Stimulated activated memory B cell treated with anti-CD40 and anti-IgM and Interleukin-4, amounts not matched to agents 10 μg/mL and 1 μg/mL and 100 μg/mL, for 72 hours (primary cell): ENCODE results near the gene HLA-DMB.

Experiments
- ATAC-seq: fragments of 150-1000 bp; cut with Tn5 transposase; 2 replicates; pipeline ENCODE4 v1.10.0; 2021
- H3K27ac Mint-ChIP-seq: one replicate; pipeline ENCODE4 v1.8.0; 2022; ENCODE audit warnings: mild to moderate bottlenecking, mixed read lengths
- H3K27me3 Mint-ChIP-seq: one replicate; pipeline ENCODE4 v1.8.0; 2022; ENCODE audit warnings: mixed read lengths
- H3K36me3 Mint-ChIP-seq: one replicate; pipeline ENCODE4 v1.8.0; 2022; ENCODE audit warnings: mixed read lengths
- H3K4me1 Mint-ChIP-seq: one replicate; pipeline ENCODE4 v1.8.0; 2022; ENCODE audit warnings: mixed read lengths
- H3K4me3 Mint-ChIP-seq: one replicate; pipeline ENCODE4 v1.8.0; 2022; ENCODE audit warnings: mild to moderate bottlenecking, moderate library complexity, mixed read lengths
- H3K9me3 Mint-ChIP-seq: one replicate; pipeline ENCODE4 v1.8.0; 2022; ENCODE audit warnings: mixed read lengths

Gene HLA-DMB

DNA sequence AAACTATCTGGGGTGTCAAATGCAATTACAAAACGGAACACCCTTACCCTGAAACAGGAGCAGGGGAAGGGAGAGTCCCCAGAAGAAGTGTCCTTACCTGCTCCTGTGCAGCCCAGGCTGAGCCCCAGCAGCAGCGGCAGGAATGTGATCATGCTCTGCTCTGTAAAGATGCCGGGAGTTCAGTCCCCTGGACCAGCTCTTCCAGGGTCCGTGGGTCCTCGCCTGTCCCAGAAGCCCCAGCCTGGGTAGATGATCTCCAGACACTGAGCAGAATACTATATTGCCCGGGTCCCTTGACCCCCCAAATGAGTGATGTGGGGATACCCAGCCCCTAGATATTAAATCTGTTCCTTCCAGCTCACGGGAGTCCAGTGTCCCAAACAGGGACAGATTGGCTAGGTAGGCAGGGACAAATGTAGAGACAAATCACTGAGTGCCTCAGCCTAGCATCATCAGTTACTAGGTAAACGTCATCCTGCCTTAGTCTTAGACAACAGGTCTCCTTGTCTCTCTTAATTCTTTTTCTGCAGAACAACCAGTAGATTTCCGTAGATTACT is at the start of gene HLA-DMB:
Gene HLA-DMB (minus strand): TSS at position 373 of the 558 bp plus-strand sequence. CDS start 221 bp downstream, at position 152.
- peak within 1 kb of the TSS; percentile 98 for H3K27ac Mint-ChIP-seq
- H3K9me3 Mint-ChIP-seq = no peaks in the 10 kb centered on the region
- peak within 1 kb of the TSS; percentile 94 for H3K4me3 Mint-ChIP-seq
- H3K4me1 Mint-ChIP-seq = peaks cover 79% of the 10 kb centered on the region
- peak; percentile 85 for ATAC-seq
- H3K27me3 Mint-ChIP-seq = no peaks in the 10 kb centered on the region
- H3K36me3 Mint-ChIP-seq = peaks cover 59% of the 10 kb centered on the region

DNA sequence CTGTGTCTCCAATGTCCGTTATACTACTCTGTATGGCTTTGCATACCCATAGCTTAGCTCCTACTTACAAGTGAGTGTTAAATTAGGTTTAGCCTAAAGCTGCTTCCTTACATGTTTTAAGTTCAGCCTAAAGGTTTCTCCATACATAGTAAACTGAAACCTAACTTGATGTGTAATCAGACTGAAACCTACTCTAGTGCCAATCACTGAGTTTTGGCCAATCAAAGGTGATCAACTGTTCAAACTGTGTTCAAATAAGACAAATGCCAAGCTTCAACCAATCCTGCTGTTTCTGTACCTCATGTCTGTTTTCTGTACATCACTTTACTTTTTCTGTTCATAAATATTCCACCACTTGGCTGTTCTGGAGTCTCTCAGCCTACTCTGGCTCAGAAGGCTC is 48.5 kb upstream of the HLA-DMB start:
- Mint-ChIP-seq H3K27me3 (no peaks in the 10 kb centered on the region), H3K36me3 (no peaks in the 10 kb centered on the region), H3K4me1 (peaks cover 15% of the 10 kb centered on the region), H3K4me3 (no peak overlapping the region), H3K9me3 (no peaks in the 10 kb centered on the region), H3K27ac (no peak overlapping the region)
- ATAC-seq = no peak

DNA sequence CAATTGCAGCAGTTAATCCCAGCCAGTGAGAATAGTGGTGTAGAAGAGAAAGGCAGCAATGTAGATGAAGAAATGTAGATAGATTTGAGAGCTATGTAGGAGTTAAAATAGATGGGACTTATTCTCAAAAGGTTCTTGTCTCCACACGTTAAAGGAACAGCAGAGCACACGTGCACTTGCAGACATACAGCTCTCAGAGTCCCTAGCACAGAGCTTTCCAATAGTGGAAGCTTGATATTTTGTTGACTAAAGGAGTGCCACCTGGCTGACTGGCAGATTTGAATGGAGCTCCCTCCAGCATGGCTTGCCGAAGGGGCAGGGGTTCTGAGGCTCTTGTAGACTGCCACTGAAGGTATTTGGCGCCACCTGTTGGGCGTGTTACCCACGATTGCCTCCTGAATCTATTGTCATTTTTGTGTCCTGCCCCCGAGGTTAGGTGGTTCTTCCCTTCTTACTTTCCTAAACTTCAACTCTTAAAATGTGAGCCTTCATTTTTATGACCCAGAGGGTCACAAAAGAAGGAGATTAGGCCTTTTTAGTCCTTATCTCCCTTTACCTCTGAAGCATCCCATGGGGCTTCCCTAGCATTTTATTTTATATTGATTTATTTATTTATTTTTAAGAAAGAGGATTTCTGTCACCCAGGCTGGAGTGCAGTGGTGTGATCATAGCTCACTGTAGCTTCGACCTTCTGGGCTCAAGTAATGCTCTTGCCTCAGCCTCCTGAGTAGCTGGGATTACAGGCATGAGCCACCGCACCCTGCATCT is 44.0 kb upstream of the HLA-DMB start:
- Mint-ChIP-seq H3K4me3 (no peak overlapping the region), H3K27me3 (no peaks in the 10 kb centered on the region), H3K27ac (peak overlapping the region; percentile 45), H3K9me3 (no peaks in the 10 kb centered on the region), H3K4me1 (peaks cover 54% of the 10 kb centered on the region), H3K36me3 (peaks cover 29% of the 10 kb centered on the region)
- peak; percentile 94 for ATAC-seq

DNA sequence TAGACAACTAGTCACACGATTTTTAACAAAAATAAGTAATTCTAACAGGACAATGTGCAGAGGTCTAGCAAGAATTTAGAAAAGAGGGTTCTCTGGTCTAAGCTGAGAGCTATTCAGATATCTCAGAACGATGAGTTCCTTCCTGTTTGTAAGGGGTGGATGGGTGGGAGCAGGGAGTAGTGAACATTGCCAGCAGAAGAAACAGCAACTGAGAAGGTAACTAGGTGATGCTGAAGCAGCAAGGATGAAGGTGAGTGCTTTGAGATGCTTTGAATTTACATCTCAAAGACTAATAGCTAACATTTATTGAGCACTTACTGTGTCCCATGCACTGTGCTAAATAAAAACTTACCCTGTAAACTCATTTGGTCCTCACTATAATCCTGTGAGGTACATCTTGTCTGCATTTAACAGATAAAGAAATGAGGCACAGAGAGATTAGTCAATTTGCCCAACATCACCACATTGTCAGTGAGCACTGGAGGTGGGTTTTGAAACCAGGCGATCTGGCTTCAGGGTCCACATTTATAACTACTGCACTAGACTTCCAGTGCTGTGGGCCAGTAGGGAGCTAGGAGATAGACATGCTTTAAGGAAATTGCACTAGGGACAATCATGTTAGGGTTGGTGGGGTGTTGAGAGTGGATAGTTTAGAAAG is 43.3 kb upstream of the HLA-DMB start:
- peak overlapping the region; percentile 45 for H3K27ac Mint-ChIP-seq
- peak; percentile 3 for ATAC-seq
- peaks cover 61% of the 10 kb centered on the region for H3K4me1 Mint-ChIP-seq
- peaks cover 36% of the 10 kb centered on the region for H3K36me3 Mint-ChIP-seq
- no peak overlapping the region for H3K4me3 Mint-ChIP-seq
- H3K27me3 Mint-ChIP-seq = no peaks in the 10 kb centered on the region
- H3K9me3 Mint-ChIP-seq = no peaks in the 10 kb centered on the region

DNA sequence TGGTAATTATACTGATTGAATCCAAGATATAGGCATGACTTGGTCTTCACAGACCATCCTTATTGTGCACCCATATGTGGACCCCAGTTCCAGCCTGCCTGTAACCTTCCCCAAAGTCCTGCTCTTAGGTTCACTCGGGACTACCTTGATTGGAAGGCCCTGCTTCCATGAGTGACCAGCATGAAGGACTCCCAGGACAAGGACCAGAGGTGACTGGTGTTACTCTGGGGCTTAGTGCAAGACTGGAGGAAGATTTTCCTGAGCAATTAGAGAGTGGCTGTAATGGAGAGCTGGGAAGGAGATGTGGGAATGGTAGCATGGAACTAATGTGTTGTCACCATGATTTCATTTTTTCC is 42.6 kb upstream of the HLA-DMB start:
- no peaks in the 10 kb centered on the region for H3K9me3 Mint-ChIP-seq
- no peak overlapping the region for H3K4me3 Mint-ChIP-seq

DNA sequence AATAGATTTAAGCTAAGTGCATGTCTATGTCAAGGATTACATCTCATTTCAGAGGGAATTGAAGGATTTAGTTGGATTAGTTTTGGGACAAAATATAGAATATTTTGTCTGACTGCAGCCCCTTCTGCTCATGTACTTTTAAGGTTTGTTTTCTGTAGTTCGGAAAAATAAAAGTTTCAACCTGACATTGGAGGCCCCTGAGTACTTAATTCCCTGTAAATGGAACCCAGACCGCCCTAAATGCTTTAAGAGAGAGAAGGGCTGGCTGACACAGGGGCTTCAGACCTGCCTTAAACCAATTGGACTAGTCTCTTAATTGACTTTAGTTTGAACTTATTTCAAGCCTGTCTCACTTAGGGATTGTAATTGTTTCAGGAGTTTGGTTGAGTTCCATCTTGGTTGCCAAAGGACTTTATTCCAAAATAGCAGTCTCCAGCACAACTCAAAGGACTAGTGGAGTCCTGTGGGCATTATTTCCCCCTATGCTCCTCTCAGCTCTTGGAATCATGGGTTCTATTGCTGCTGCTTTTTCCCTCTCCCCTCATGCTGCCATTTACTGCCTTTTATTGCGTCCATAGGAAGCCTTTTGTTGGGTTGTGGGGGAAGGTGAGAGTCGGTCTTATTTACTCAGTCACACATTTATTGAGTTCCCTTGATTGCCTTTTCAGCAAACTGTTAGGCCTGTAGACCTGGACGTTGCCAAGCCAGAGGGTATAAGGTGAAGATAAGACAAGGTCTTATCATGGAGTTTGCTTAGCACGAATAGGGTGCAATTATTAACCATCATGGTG is 42.1 kb upstream of the HLA-DMB start:
- H3K4me1 Mint-ChIP-seq = peaks cover 64% of the 10 kb centered on the region
- H3K27ac Mint-ChIP-seq = no peak overlapping the region
- H3K36me3 Mint-ChIP-seq = peaks cover 48% of the 10 kb centered on the region
- H3K27me3 Mint-ChIP-seq = no peaks in the 10 kb centered on the region
- no peak for ATAC-seq
- no peaks in the 10 kb centered on the region for H3K9me3 Mint-ChIP-seq
- H3K4me3 Mint-ChIP-seq = no peak overlapping the region

More for the DNA sequence above, 42.6 kb upstream of the HLA-DMB start:
- no peak for ATAC-seq
- peaks cover 65% of the 10 kb centered on the region for H3K4me1 Mint-ChIP-seq
- no peaks in the 10 kb centered on the region for H3K27me3 Mint-ChIP-seq
- peaks cover 42% of the 10 kb centered on the region for H3K36me3 Mint-ChIP-seq
- H3K27ac Mint-ChIP-seq = peak overlapping the region; percentile 45

DNA sequence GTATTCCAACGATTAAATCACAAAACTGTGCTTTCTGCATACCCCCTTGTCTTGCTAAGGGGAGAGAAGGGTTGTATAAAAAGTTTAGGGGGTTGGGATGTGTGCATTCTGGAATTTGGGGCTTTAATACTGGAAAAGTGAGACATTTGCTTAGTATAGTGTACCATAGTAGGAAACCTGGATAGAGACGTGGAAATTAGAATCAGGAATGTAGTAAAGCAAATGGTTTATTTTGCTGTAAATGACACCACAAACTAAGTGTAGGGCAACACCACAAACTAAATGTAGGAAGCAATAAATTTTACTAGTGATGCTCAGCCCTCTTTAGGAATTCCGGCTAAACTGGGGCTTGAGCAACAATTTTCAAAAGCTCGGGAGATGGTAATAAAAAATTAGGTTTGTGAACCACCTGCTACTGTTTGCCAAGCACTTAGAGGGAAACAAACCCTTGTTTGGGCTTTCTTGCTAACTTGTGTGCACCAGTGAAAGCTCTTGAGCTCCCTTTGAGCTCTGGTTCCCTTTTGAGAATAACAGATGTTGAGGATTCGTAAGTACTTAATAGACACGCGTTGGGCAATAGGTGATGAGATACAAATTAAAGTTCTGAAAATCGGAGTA is 41.4 kb upstream of the HLA-DMB start:
- H3K27me3 Mint-ChIP-seq = no peaks in the 10 kb centered on the region
- H3K27ac Mint-ChIP-seq = peak overlapping the region; percentile 48
- no peak for ATAC-seq
- peaks cover 55% of the 10 kb centered on the region for H3K36me3 Mint-ChIP-seq
- H3K4me3 Mint-ChIP-seq = no peak overlapping the region
- peaks cover 65% of the 10 kb centered on the region for H3K4me1 Mint-ChIP-seq
- no peaks in the 10 kb centered on the region for H3K9me3 Mint-ChIP-seq

DNA sequence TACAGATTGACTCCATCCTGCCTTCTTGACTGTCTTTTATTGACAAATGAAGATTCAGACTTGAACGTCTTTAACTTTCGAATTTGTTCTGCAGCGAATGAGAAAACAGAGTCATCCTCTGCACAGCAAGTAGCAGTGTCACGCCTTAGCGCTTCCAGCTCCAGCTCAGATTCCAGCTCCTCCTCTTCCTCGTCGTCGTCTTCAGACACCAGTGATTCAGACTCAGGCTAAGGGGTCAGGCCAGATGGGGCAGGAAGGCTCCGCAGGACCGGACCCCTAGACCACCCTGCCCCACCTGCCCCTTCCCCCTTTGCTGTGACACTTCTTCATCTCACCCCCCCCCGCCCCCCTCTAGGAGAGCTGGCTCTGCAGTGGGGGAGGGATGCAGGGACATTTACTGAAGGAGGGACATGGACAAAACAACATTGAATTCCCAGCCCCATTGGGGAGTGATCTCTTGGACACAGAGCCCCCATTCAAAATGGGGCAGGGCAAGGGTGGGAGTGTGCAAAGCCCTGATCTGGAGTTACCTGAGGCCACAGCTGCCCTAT is 39.7 kb upstream of the HLA-DMB start:
- Mint-ChIP-seq H3K36me3 (peaks cover 71% of the 10 kb centered on the region), H3K4me1 (peaks cover 82% of the 10 kb centered on the region), H3K9me3 (no peaks in the 10 kb centered on the region), H3K27ac (no peak overlapping the region), H3K4me3 (no peak overlapping the region), H3K27me3 (no peaks in the 10 kb centered on the region)
- ATAC-seq = no peak

DNA sequence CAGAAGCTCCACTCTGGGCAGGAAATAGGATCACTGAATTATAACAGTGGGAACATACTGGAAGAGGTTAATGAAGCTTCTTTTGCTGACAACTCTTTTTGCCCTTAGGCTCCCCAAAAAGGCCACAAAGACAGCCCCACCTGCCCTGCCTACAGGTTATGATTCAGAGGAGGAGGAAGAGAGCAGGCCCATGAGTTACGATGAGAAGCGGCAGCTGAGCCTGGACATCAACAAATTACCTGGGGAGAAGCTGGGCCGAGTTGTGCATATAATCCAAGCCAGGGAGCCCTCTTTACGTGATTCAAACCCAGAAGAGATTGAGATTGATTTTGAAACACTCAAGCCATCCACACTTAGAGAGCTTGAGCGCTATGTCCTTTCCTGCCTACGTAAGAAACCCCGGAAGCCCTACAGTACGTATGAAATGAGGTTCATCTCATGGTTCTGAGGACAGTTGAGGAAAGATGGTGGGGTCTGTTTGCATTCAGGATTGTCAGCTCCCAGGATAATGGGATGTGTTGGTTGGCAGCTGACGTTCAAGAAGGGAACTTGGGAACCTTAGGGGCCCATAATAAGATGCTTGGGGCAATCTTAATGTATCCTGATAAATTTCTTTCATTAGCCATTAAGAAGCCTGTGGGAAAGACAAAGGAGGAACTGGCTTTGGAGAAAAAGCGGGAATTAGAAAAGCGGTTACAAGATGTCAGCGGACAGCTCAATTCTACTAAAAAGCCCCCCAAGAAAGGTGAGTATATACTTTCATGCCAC is 39.1 kb upstream of the HLA-DMB start:
- Mint-ChIP-seq H3K9me3 (no peaks in the 10 kb centered on the region), H3K27ac (no peak overlapping the region), H3K27me3 (no peaks in the 10 kb centered on the region), H3K36me3 (peaks cover 78% of the 10 kb centered on the region), H3K4me1 (peaks cover 88% of the 10 kb centered on the region), H3K4me3 (no peak overlapping the region)
- ATAC-seq = no peak

DNA sequence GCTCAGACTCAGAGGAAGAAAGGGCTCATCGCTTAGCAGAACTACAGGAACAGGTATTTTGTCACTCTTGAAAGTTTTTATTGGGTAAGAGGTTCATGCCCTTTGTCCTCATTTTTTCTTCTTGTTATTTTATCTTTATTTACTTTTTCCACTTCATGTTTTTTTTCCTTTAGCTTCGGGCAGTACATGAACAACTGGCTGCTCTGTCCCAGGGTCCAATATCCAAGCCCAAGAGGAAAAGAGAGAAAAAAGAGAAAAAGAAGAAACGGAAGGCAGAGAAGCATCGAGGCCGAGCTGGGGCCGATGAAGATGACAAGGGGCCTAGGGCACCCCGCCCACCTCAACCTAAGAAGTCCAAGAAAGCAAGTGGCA is 37.1 kb upstream of the HLA-DMB start:
- H3K4me1 Mint-ChIP-seq = peaks cover 79% of the 10 kb centered on the region
- ATAC-seq = no peak
- H3K9me3 Mint-ChIP-seq = no peaks in the 10 kb centered on the region
- no peak overlapping the region for H3K27ac Mint-ChIP-seq
- H3K4me3 Mint-ChIP-seq = no peak overlapping the region
- H3K36me3 Mint-ChIP-seq = peaks cover 97% of the 10 kb centered on the region
- no peaks in the 10 kb centered on the region for H3K27me3 Mint-ChIP-seq

DNA sequence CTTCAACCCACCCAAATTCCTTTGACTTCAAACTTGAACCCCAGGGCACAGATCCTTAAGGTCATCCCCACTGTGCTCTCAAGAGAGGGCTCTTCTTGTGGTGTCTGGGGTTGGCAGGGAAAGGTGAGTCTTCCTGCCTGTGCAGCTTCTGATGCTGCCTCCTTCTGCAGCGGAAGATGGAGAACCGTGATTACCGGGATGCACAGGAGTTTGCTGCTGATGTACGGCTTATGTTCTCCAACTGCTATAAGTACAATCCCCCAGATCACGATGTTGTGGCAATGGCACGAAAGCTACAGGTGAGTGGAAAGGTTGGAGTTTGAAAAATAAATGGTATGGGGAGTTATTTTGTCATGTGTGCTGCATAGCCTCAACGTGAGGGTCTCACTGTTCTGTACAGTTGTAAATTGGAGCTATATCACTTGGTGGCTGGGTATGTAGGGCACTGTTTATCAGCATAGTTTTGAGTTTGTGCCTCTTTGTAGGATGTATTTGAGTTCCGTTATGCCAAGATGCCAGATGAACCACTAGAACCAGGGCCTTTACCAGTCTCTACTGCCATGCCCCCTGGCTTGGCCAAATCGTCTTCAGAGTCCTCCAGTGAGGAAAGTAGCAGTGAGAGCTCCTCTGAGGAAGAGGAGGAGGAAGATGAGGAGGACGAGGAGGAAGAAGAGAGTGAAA is 36.6 kb upstream of the HLA-DMB start:
- Mint-ChIP-seq H3K27me3 (no peaks in the 10 kb centered on the region), H3K27ac (peak overlapping the region; percentile 71), H3K4me1 (peaks cover 75% of the 10 kb centered on the region), H3K4me3 (peak overlapping the region; percentile 24), H3K36me3 (peaks cover 100% of the 10 kb centered on the region), H3K9me3 (no peaks in the 10 kb centered on the region)
- ATAC-seq = no peak

DNA sequence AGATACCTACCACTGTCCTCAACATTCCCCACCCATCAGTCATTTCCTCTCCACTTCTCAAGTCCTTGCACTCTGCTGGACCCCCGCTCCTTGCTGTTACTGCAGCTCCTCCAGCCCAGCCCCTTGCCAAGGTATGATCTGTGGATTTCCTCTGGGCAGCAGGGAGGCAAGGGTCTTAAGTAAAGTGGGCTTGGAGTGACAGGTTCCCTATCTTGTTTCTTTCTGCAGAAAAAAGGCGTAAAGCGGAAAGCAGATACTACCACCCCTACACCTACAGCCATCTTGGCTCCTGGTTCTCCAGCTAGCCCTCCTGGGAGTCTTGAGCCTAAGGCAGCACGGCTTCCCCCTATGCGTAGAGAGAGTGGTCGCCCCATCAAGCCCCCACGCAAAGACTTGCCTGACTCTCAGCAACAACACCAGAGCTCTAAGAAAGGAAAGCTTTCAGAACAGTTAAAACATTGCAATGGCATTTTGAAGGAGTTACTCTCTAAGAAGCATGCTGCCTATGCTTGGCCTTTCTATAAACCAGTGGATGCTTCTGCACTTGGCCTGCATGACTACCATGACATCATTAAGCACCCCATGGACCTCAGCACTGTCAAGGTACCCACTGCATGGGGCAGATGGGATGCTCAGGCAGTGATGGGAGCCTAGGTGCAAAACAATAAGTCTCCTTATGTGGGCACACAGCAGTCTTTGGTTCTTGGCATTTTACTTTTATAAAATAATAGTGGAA is 35.7 kb upstream of the HLA-DMB start:
- Mint-ChIP-seq H3K27me3 (no peaks in the 10 kb centered on the region), H3K4me3 (peak overlapping the region; percentile 89), H3K9me3 (no peaks in the 10 kb centered on the region), H3K27ac (peak overlapping the region; percentile 71), H3K36me3 (peaks cover 98% of the 10 kb centered on the region), H3K4me1 (peaks cover 66% of the 10 kb centered on the region)
- no peak for ATAC-seq

DNA sequence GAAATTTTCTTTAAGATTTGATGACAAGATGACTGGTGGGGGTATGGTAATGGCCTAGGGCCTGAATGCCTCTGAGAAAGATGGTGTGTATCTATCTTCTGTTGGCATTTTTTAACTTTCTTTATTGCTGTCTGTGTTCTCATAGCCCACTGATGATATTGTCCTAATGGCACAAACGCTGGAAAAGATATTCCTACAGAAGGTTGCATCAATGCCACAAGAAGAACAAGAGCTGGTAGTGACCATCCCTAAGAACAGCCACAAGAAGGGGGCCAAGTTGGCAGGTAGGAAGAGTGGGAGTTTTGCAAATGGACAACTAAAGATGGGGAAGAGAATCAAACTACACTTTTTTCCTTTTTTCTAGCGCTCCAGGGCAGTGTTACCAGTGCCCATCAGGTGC is 35.1 kb upstream of the HLA-DMB start:
- H3K36me3 Mint-ChIP-seq = peaks cover 98% of the 10 kb centered on the region
- H3K4me3 Mint-ChIP-seq = peak overlapping the region; percentile 89
- H3K27me3 Mint-ChIP-seq = no peaks in the 10 kb centered on the region
- peak overlapping the region; percentile 71 for H3K27ac Mint-ChIP-seq
- H3K4me1 Mint-ChIP-seq = peaks cover 63% of the 10 kb centered on the region
- H3K9me3 Mint-ChIP-seq = no peaks in the 10 kb centered on the region
- no peak for ATAC-seq
